K562 (cell line): ENCODE data around the gene ZNF292. TPM values are rescaled to one million over a fixed set of nuclear protein-coding genes. Genes with fewer than 3 reads are reported as not detected.

ENCODE experiments used
- JUND ChIP-seq, 2 experiments: IDR thresholded peaks; 2 replicates in 1 of 2; 3 replicates in 1 of 2; pipeline ENCODE4 v1.6.1; 2011; ENCODE audit warnings: borderline replicate concordance in 2 of 2, low read depth in 2 of 2, low read length in 2 of 2, improper control_type of control experiment in 1 of 2, missing biosample characterization in 1 of 2, missing genetic modification characterization in 1 of 2, missing genetic modification reagents in 1 of 2
- L3MBTL2 ChIP-seq: fragments of 450-650 bp; IDR thresholded peaks from 2 replicates; pipeline ENCODE4 v1.6.1; 2016; ENCODE audit warnings: mild to moderate bottlenecking, moderate library complexity
- RBM22 ChIP-seq: fragments of 200-400 bp; formaldehyde crosslinking; IDR thresholded peaks from 2 replicates; pipeline ENCODE4 v1.6.1; 2018; ENCODE audit warnings: low read length, low read depth; ENCODE audit not compliant: poor library complexity, severe bottlenecking
- UBTF ChIP-seq, 2 experiments: IDR thresholded peaks; 2 replicates each; pipeline ENCODE4 v1.6.1; 2012; ENCODE audit warnings: improper control_type of control experiment in 2 of 2, low read depth in 2 of 2, low read length in 2 of 2, borderline replicate concordance in 1 of 2
- USF2 ChIP-seq: sonication (generic); formaldehyde crosslinking; IDR thresholded peaks from 2 replicates; pipeline ENCODE4 v1.5.0; 2020; ENCODE audit warnings: missing genetic modification reagents
- ZNF507 ChIP-seq: conservative IDR thresholded peaks from 2 replicates; pipeline ENCODE4 v1.6.1; 2017; ENCODE audit warnings: missing genetic modification characterization, missing compliant biosample characterization
- ZNF77 ChIP-seq: fragments of 250-450 bp; sonication (Bioruptor Pico); IDR thresholded peaks from 2 replicates; pipeline ENCODE4 v1.5.0; 2020
- polyA plus RNA-seq, 8 experiments: library from polyadenylated mRNA; depleted of rRNA in 4 of 8; stranded (reverse) in 5 of 8; unstranded in 3 of 8; fragments of >200 nt; fragmentation: Nextera tagmentation in 2 of 8; fragmentation: Illumina TruSeq in 1 of 8; extraction: Ambion mirVana in 2 of 8; extraction: Trizol in 1 of 8; gene quantifications; 2 replicates each; pipeline versions ENCODE4 v1.2.1 to v1.2.3, GENCODE V29; 2011 to 2014; ENCODE audit warnings: inconsistent platforms in 1 of 8, missing spikeins in 1 of 8
- total RNA-seq, 7 experiments: library from RNA; depleted of rRNA in 6 of 7; stranded (reverse); fragments of >200 nt in 6 of 7; fragmentation: Illumina TruSeq in 2 of 7; extraction: Trizol in 2 of 7; gene quantifications; 2 replicates each; pipeline versions ENCODE4 v1.2.1 to v1.2.3, GENCODE V29; 2011 to 2021; ENCODE audit warnings: low replicate concordance in 1 of 7
- TF ChIP-seq, protein P1 (sequence below): fragments of 200-600 bp; sonication (generic); IDR thresholded peaks from one replicate; pipeline ENCODE4 v1.6.1; 2012; ENCODE audit warnings: mild to moderate bottlenecking, low read depth, low read length, inconsistent platforms

Gene ZNF292
- total and polyA plus RNA-seq, 9 of the 15 experiments (the other 6 are each of a cell fraction or from before 2014, with no cell fraction given) = 4.4 to 17.1 (median 12.8) TPM

DNA sequence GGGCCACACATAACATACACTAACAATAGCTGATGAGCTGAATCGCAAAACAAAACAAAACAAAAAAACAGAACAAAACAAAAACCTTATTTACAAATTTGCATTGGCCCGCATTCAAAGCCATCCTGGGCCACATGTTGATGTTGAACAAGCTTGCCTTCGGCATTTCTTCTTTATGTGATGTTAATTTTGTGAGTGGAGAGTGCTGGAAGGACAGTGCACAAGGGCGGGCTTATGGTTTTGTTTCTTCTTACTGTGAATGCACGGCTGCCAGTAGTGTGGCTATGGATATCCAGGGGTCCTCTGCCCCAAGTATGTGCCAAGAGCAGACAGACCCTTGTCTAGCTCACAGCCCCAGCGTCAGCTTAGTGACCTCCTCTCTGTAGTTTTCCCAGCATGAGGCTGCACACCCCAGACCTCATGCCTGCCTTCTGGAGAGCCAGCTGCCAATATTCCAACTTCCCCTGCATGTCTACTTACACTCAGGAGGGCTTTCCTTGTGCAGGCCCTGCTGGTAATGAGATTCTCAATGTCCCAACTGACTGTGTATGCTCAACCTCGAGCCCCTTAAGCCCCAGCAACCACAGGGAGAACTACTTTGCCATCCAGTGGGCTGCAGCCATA is 24.9 kb downstream of the ZNF292 start (continued):
- TF ChIP-seq, protein P1, sequence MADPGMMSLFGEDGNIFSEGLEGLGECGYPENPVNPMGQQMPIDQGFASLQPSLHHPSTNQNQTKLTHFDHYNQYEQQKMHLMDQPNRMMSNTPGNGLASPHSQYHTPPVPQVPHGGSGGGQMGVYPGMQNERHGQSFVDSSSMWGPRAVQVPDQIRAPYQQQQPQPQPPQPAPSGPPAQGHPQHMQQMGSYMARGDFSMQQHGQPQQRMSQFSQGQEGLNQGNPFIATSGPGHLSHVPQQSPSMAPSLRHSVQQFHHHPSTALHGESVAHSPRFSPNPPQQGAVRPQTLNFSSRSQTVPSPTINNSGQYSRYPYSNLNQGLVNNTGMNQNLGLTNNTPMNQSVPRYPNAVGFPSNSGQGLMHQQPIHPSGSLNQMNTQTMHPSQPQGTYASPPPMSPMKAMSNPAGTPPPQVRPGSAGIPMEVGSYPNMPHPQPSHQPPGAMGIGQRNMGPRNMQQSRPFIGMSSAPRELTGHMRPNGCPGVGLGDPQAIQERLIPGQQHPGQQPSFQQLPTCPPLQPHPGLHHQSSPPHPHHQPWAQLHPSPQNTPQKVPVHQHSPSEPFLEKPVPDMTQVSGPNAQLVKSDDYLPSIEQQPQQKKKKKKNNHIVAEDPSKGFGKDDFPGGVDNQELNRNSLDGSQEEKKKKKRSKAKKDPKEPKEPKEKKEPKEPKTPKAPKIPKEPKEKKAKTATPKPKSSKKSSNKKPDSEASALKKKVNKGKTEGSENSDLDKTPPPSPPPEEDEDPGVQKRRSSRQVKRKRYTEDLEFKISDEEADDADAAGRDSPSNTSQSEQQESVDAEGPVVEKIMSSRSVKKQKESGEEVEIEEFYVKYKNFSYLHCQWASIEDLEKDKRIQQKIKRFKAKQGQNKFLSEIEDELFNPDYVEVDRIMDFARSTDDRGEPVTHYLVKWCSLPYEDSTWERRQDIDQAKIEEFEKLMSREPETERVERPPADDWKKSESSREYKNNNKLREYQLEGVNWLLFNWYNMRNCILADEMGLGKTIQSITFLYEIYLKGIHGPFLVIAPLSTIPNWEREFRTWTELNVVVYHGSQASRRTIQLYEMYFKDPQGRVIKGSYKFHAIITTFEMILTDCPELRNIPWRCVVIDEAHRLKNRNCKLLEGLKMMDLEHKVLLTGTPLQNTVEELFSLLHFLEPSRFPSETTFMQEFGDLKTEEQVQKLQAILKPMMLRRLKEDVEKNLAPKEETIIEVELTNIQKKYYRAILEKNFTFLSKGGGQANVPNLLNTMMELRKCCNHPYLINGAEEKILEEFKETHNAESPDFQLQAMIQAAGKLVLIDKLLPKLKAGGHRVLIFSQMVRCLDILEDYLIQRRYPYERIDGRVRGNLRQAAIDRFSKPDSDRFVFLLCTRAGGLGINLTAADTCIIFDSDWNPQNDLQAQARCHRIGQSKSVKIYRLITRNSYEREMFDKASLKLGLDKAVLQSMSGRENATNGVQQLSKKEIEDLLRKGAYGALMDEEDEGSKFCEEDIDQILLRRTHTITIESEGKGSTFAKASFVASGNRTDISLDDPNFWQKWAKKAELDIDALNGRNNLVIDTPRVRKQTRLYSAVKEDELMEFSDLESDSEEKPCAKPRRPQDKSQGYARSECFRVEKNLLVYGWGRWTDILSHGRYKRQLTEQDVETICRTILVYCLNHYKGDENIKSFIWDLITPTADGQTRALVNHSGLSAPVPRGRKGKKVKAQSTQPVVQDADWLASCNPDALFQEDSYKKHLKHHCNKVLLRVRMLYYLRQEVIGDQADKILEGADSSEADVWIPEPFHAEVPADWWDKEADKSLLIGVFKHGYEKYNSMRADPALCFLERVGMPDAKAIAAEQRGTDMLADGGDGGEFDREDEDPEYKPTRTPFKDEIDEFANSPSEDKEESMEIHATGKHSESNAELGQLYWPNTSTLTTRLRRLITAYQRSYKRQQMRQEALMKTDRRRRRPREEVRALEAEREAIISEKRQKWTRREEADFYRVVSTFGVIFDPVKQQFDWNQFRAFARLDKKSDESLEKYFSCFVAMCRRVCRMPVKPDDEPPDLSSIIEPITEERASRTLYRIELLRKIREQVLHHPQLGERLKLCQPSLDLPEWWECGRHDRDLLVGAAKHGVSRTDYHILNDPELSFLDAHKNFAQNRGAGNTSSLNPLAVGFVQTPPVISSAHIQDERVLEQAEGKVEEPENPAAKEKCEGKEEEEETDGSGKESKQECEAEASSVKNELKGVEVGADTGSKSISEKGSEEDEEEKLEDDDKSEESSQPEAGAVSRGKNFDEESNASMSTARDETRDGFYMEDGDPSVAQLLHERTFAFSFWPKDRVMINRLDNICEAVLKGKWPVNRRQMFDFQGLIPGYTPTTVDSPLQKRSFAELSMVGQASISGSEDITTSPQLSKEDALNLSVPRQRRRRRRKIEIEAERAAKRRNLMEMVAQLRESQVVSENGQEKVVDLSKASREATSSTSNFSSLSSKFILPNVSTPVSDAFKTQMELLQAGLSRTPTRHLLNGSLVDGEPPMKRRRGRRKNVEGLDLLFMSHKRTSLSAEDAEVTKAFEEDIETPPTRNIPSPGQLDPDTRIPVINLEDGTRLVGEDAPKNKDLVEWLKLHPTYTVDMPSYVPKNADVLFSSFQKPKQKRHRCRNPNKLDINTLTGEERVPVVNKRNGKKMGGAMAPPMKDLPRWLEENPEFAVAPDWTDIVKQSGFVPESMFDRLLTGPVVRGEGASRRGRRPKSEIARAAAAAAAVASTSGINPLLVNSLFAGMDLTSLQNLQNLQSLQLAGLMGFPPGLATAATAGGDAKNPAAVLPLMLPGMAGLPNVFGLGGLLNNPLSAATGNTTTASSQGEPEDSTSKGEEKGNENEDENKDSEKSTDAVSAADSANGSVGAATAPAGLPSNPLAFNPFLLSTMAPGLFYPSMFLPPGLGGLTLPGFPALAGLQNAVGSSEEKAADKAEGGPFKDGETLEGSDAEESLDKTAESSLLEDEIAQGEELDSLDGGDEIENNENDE = no peak
- TF ChIP-seq L3MBTL2 (no peak), JUND (IDR thresholded peaks at IDR 0.05; ENCODE audit: borderline replicate concordance, low read depth, low read length) (no peak), JUND (tag; IDR thresholded peaks at IDR 0.05; ENCODE audit: borderline replicate concordance, low read depth, low read length) (no peak), RBM22 (no peak), ZNF507 (tag) (no peak), UBTF (IDR thresholded peaks at IDR 0.05; ENCODE audit: borderline replicate concordance in 1 of 2, low read depth in 2 of 2, low read length in 2 of 2) (no peak), USF2 (CRISPR knock-in tag) (no peak), ZNF77 (CRISPR knock-in tag) (no peak)
